Thyroid gland (tissue), 4 donors: ENCODE measurements around the gene SLC28A1.

ENCODE experiments used
- CTCF ChIP-seq, 6 experiments: fragments of 200-600 bp in 3 of 6; fragments of 450-650 bp in 3 of 6; sonication (generic) in 3 of 6; IDR thresholded peaks; one replicate each; pipeline ENCODE4 v1.5.1; 2016 to 2019; ENCODE audit warnings: antibody characterized with exemption in 6 of 6, mild to moderate bottlenecking in 2 of 6, inconsistent platforms in 1 of 6, moderate library complexity in 1 of 6
- POLR2A ChIP-seq, 2 donors: fragments of 450-650 bp; IDR thresholded peaks; one replicate each; pipeline ENCODE4 v1.6.1; 2017; ENCODE audit warnings: antibody characterized with exemption in 2 of 2, mild to moderate bottlenecking in 2 of 2, moderate library complexity in 1 of 2

- TF ChIP-seq CTCF (IDR thresholded peaks at IDR 0.05) (no peak), POLR2A (IDR thresholded peaks at IDR 0.05) (no peak)
Observed at GRCh38 chr15:84861781-84862180, 22.7 kb upstream of the SLC28A1 start.
